Duodenal mucosa (tissue), 2 donors: ENCODE measurements around the gene SNCA.

Experiments used
- H3K27ac ChIP-seq: one replicate; pipeline ENCODE4 v1.7.0; 2013; ENCODE audit warnings: low read depth, low read length
- H3K27me3 ChIP-seq, 2 donors: one replicate each; pipeline ENCODE4 v1.7.0; 2013; ENCODE audit warnings: low read length in 2 of 2, control low read depth in 1 of 2; ENCODE audit not compliant: insufficient read depth in 2 of 2, control insufficient read depth in 1 of 2
- H3K36me3 ChIP-seq, 2 donors: one replicate each; pipeline ENCODE4 v1.7.0; 2013; ENCODE audit warnings: low read length in 2 of 2, control low read depth in 1 of 2; ENCODE audit not compliant: insufficient read depth in 2 of 2, control insufficient read depth in 1 of 2
- H3K4me1 ChIP-seq, 2 donors: one replicate each; pipeline ENCODE4 v1.7.0; 2013; ENCODE audit warnings: low read length in 2 of 2, control low read depth in 1 of 2; ENCODE audit not compliant: insufficient read depth in 2 of 2, control insufficient read depth in 1 of 2
- H3K4me3 ChIP-seq, 2 donors: one replicate each; pipeline ENCODE4 v1.7.0; 2013; ENCODE audit warnings: low read length in 2 of 2, low read depth in 1 of 2
- H3K9ac ChIP-seq, 2 donors: one replicate each; pipeline ENCODE4 v1.7.0; 2013; ENCODE audit warnings: low read length in 2 of 2, low read depth in 1 of 2
- H3K9me3 ChIP-seq, 2 donors: one replicate each; pipeline ENCODE4 v1.7.0; 2013; ENCODE audit warnings: low read length in 2 of 2, control low read depth in 1 of 2; ENCODE audit not compliant: control insufficient read depth in 1 of 2

SNCA gene

GRCh38 chr4:89847571-89848325, 10.8 kb upstream of the SNCA start:
- no peaks in the 10 kb centered on the region for H3K36me3 ChIP-seq
- no peak overlapping the region for H3K27ac ChIP-seq
- H3K27me3 ChIP-seq, result no peaks in the 10 kb centered on the region
- no peak overlapping the region for H3K9ac ChIP-seq
- no peak overlapping the region for H3K4me3 ChIP-seq
- H3K4me1 ChIP-seq, result no peaks in the 10 kb centered on the region
- H3K9me3 ChIP-seq, result peaks cover 0 to 3% of the 10 kb centered on the region in 2 donors

- H3K27ac ChIP-seq, result no peak overlapping the region
- no peak overlapping the region for H3K9ac ChIP-seq
- H3K36me3 ChIP-seq, result no peaks in the 10 kb centered on the region
- H3K4me3 ChIP-seq, result no peak overlapping the region
- peaks cover 37 to 41% of the 10 kb centered on the region in 2 donors for H3K27me3 ChIP-seq
- H3K4me1 ChIP-seq, result peaks cover 7 to 9% of the 10 kb centered on the region in 2 donors
- no peaks in the 10 kb centered on the region for H3K9me3 ChIP-seq
Observed at GRCh38 chr4:89839558-89839957, 2.6 kb upstream of the SNCA start.

DNA sequence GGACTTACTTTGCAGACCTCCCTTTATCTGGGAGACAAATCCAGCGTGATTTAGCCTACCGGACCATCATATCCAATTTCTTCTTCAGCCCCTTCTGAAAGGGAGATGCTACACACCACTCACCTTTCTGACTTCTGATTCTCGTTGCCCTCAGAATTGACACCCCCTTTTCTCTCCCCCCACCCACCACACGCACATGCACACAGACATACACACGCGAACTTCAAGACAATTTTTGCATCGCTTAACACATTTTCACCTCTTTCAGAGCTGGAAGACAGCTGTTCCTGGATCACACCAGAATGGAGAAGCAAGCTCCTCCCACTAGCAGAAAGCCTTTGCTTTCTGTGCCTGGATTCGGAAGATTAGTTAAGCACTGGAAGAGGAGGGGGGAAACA, 1.0 kb upstream of the SNCA start:
- Histone ChIP-seq H3K4me1 (peaks cover 7 to 9% of the 10 kb centered on the region in 2 donors), H3K27me3 (peaks cover 37 to 41% of the 10 kb centered on the region in 2 donors), H3K36me3 (no peaks in the 10 kb centered on the region), H3K9ac (no peak overlapping the region), H3K27ac (no peak overlapping the region), H3K4me3 (peak overlapping the region; percentile 66 to 68), H3K9me3 (no peaks in the 10 kb centered on the region)

GRCh38 chr4:89837385-89837992, 528 bp upstream of the SNCA start:
- no peaks in the 10 kb centered on the region for H3K9me3 ChIP-seq
- no peaks in the 10 kb centered on the region for H3K36me3 ChIP-seq
- no peak overlapping the region for H3K27ac ChIP-seq
- H3K9ac ChIP-seq, result no peak overlapping the region
- peaks cover 37 to 41% of the 10 kb centered on the region in 2 donors for H3K27me3 ChIP-seq
- H3K4me3 ChIP-seq, result peak overlapping the region; percentile 66 to 68
- peaks cover 7 to 9% of the 10 kb centered on the region in 2 donors for H3K4me1 ChIP-seq

GRCh38 chr4:89836031-89836745, 773 bp downstream of the SNCA start:
- no peak overlapping the region for H3K27ac ChIP-seq
- peak overlapping the region; percentile 37 to 68 for H3K4me3 ChIP-seq
- no peak overlapping the region for H3K9ac ChIP-seq
- H3K27me3 ChIP-seq, result peaks cover 34 to 36% of the 10 kb centered on the region in 2 donors
- no peaks in the 10 kb centered on the region for H3K9me3 ChIP-seq
- no peaks in the 10 kb centered on the region for H3K36me3 ChIP-seq
- H3K4me1 ChIP-seq, result peaks cover 7 to 9% of the 10 kb centered on the region in 2 donors

DNA sequence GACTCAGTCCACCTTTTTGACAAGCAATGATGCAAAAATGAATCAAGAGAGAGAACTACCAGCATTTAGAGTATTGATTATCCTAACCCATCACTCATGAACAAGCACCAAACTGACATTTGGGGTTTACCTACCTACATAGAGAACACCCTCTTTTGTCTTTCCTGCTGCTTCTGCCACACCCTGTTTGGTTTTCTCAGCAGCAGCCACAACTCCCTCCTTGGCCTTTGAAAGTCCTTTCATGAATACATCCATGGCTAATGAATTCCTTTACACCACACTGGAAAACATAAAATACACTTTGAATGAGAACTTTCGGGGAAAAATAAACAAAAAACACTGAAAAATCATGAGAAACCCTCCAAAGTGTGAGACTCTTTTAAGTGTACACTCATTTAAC, 1.5 kb downstream of the SNCA start:
- Histone ChIP-seq H3K4me3 (no peak overlapping the region), H3K27ac (no peak overlapping the region), H3K9me3 (no peaks in the 10 kb centered on the region)

GRCh38 chr4:89834486-89835209, 2.3 kb downstream of the SNCA start:
- H3K27me3 ChIP-seq, result peaks cover 27 to 28% of the 10 kb centered on the region in 2 donors
- H3K9me3 ChIP-seq, result no peaks in the 10 kb centered on the region
- no peak overlapping the region for H3K4me3 ChIP-seq

More for the DNA sequence above, 1.5 kb downstream of the SNCA start:
- no peak overlapping the region for H3K9ac ChIP-seq
- peaks cover 7 to 9% of the 10 kb centered on the region in 2 donors for H3K4me1 ChIP-seq
- no peaks in the 10 kb centered on the region for H3K36me3 ChIP-seq
- H3K27me3 ChIP-seq, result peaks cover 31 to 34% of the 10 kb centered on the region in 2 donors

GRCh38 chr4:89829470-89830138, 7.4 kb downstream of the SNCA start:
- no peaks in the 10 kb centered on the region for H3K9me3 ChIP-seq
- no peaks in the 10 kb centered on the region for H3K4me1 ChIP-seq
- H3K27me3 ChIP-seq, result no peaks in the 10 kb centered on the region
- no peak overlapping the region for H3K9ac ChIP-seq
- no peak overlapping the region for H3K27ac ChIP-seq
- no peak overlapping the region for H3K4me3 ChIP-seq
- H3K36me3 ChIP-seq, result no peaks in the 10 kb centered on the region

More at GRCh38 chr4:89834486-89835209, 2.3 kb downstream of the SNCA start:
- Histone ChIP-seq H3K27ac (no peak overlapping the region), H3K9ac (no peak overlapping the region), H3K36me3 (no peaks in the 10 kb centered on the region), H3K4me1 (peaks cover 7 to 9% of the 10 kb centered on the region in 2 donors)

- Histone ChIP-seq H3K27ac (no peak overlapping the region), H3K4me3 (no peak overlapping the region), H3K4me1 (no peaks in the 10 kb centered on the region)
Observed at GRCh38 chr4:89823416-89823815, 13.5 kb downstream of the SNCA start.

More at GRCh38 chr4:89823416-89823815, 13.5 kb downstream of the SNCA start:
- Histone ChIP-seq H3K36me3 (no peaks in the 10 kb centered on the region), H3K9me3 (no peaks in the 10 kb centered on the region), H3K27me3 (no peaks in the 10 kb centered on the region), H3K9ac (no peak overlapping the region)
